Esophagus muscularis mucosa (tissue), 4 donors: Measurements from ENCODE around the gene BAIAP2. TPM values are rescaled to one million over a fixed set of nuclear protein-coding genes. Genes with fewer than 3 reads are reported as not detected.

Experiments
- DNase-seq: peaks from one replicate; pipeline ENCODE4 v3.0.0-alpha.2; 2017; ENCODE audit errors: extremely low spot score
- H3K27ac ChIP-seq, 4 donors: fragments of 200-600 bp; sonication (generic); replicated peaks in 1 of 4; 1 replicate in 3 of 4; 2 replicates in 1 of 4; pipeline ENCODE4 v1.5.1; 2016 to 2019; ENCODE audit warnings: mild to moderate bottlenecking in 1 of 4
- H3K27me3 ChIP-seq, 4 donors: fragments of 200-600 bp; sonication (generic); one replicate each; pipeline versions ENCODE4 v1.5.1 to v1.6.0; 2016 to 2019
- H3K36me3 ChIP-seq, 4 donors: fragments of 200-600 bp; sonication (generic); one replicate each; pipeline ENCODE4 v1.5.1; 2016 to 2019
- H3K4me1 ChIP-seq, 4 donors: fragments of 200-600 bp; sonication (generic); one replicate each; pipeline ENCODE4 v1.5.1; 2016 to 2019
- H3K4me3 ChIP-seq, 4 donors: fragments of 200-600 bp; sonication (generic); 1 replicate in 2 of 4; 2 replicates in 2 of 4; pipeline ENCODE4 v1.5.1; 2016 to 2019; ENCODE audit warnings: mild to moderate bottlenecking in 4 of 4, moderate library complexity in 1 of 4
- H3K9me3 ChIP-seq, 4 donors: fragments of 200-600 bp; sonication (generic); 1 replicate in 3 of 4; 2 replicates in 1 of 4; pipeline ENCODE4 v1.5.1; 2016 to 2019
- CTCF ChIP-seq, 3 experiments: fragments of 200-600 bp in 2 of 3; fragments of 450-650 bp in 1 of 3; sonication (generic) in 2 of 3; IDR thresholded peaks; one replicate each; pipeline ENCODE4 v1.5.1; 2017 to 2019; ENCODE audit warnings: antibody characterized with exemption in 3 of 3, mild to moderate bottlenecking in 2 of 3, moderate library complexity in 1 of 3
- EP300 ChIP-seq: sonication (generic); formaldehyde crosslinking; IDR thresholded peaks from one replicate; pipeline ENCODE4 v1.6.1; 2017; ENCODE audit warnings: antibody characterized with exemption
- POLR2A ChIP-seq: fragments of 450-650 bp; IDR thresholded peaks from one replicate; pipeline ENCODE4 v1.6.1; 2017; ENCODE audit warnings: antibody characterized with exemption, moderate library complexity, mild to moderate bottlenecking, low read depth
- POLR2AphosphoS5 ChIP-seq, 2 donors: sonication (generic); formaldehyde crosslinking; IDR thresholded peaks; one replicate each; pipeline ENCODE4 v1.6.1; 2017; ENCODE audit warnings: antibody characterized with exemption in 2 of 2
- WGBS: methylation state at CpG from one replicate; pipeline ENCODE4 v1.1.5; 2018; 5-methylcytosine and 5-hydroxymethylcytosine counted together
- intact Hi-C: fragments of 100-400 bp; cut with DNase I; formaldehyde crosslinking; loops from one replicate; pipeline ENCODE4 v1.15.1; 2023
- total RNA-seq, 4 donors: library from RNA; depleted of rRNA; stranded (reverse); fragments of >200 nt; gene quantifications; one replicate each; pipeline versions ENCODE4 v1.1.0 to v1.2.1, GENCODE V29; 2016

The BAIAP2 gene
- total RNA-seq, 4 donors from 2014 or later, result 31.1 to 54.5 (median 36.7) TPM

DNA sequence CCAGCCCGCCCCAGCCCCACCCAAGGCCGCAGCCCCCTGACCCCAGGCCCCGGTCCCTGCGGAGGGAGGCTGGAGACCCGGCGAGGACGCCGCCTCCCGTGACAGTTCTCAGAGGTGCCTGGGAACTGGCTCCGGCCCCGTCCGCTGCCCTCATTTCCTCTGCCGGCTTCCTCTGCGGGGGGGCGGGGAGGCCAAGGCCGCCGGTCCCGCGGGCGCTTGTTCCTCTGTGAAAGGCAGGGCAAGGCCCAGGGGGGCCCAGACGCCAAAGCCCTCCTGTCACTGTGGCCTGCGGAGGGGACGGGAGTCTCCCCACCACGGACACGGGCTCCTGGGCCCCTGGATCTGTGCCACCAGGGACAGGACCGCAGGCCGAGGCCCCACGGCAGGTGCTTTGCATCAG, 125.4 kb downstream of the BAIAP2 start:
- H3K27me3 ChIP-seq, result peaks cover 0 to 4% (median 0%) of the 10 kb centered on the region in 4 donors
- H3K4me3 ChIP-seq, result peak overlapping the region; percentile 34 to 48 (median 38)
- H3K36me3 ChIP-seq, result no peaks in the 10 kb centered on the region
- peak overlapping the region in 1 of 4 donors; percentile 30 for H3K27ac ChIP-seq
- TF ChIP-seq EP300 (no peak), POLR2AphosphoS5 (IDR thresholded peaks at IDR 0.05) (peak; percentile 8 to 18)
- WGBS, result 17% methylated on average over 3 of the region's 28 CpGs
- peaks cover 6 to 23% (median 19%) of the 10 kb centered on the region in 4 donors for H3K4me1 ChIP-seq
- no peak for DNase-seq
- intact Hi-C loops, result no loop called here
- no peaks in the 10 kb centered on the region for H3K9me3 ChIP-seq

DNA sequence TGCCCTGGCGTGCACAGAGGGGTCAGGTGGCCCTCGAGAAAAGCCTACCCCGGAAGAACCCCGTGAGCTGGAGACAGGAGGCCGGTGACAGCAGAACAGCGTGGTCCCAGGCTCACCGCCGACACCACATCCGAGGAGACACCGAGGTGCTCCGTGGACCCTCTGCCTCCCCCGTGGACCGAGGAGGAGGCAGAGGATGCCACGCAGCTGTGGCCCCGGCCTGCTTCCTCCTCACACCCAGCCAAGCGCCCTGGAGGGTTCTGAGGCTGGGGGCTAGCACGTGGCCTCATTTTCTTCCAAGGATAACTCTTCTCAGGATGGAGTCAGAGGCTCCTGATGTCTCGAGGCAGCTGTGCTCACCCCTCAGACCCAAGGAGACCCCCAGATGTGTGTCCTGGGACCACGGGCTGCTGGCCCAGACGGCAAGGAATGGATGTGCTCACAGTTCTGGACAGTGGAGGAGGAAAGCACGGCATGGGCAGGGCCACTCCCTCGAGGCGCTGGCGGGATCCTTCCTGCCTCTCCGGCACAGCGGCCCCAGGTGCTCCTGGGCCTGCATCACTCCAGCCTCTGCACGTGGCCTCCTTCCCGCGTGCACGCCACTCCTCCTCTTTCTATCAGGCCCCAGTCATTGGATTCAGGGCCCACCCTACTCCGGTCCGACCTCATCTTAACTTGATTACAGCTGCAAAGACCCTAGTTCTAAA, 125.9 kb downstream of the BAIAP2 start:
- no peak for DNase-seq
- peak overlapping the region in 2 of 4 donors; percentile 34 to 48 for H3K4me3 ChIP-seq
- intact Hi-C loops, result no loop called here
- no peaks in the 10 kb centered on the region for H3K9me3 ChIP-seq
- peaks cover 10 to 28% (median 24%) of the 10 kb centered on the region in 4 donors for H3K4me1 ChIP-seq
- no peaks in the 10 kb centered on the region for H3K36me3 ChIP-seq
- TF ChIP-seq CTCF (IDR thresholded peaks at IDR 0.05) (no peak), EP300 (no peak), POLR2A (no peak), POLR2AphosphoS5 (IDR thresholded peaks at IDR 0.05) (no peak)
- WGBS, result 64% methylated on average over 19 of the region's 32 CpGs
- H3K27ac ChIP-seq, result no peak overlapping the region
- H3K27me3 ChIP-seq, result peaks cover 0 to 8% (median 2%) of the 10 kb centered on the region in 4 donors

DNA sequence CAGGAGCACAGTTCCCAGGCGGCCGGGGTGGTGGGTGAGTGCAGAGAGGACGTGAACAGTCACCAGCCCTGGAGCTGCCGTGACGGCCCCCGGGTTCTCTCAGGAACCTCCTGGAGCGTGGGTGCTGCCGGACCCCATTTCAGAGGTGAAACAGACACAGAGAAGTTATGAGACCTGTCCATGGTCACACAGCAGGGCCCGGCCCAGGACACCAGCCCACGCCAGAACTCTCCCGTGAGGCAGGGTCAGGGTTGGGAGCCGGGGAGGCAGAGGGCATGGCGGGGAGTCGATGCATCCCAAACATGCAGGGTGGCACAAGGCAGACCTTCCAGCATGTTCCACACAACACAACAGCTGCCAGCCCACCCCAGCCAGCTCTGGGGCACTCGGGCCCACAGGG, 126.6 kb downstream of the BAIAP2 start:
- no peak overlapping the region for H3K4me3 ChIP-seq
- 94% methylated on average over 9 of the region's 15 CpGs for whole genome bisulfite sequencing
- intact Hi-C loops, result no loop called here
- peaks cover 10 to 32% (median 27%) of the 10 kb centered on the region in 4 donors for H3K4me1 ChIP-seq
- DNase-seq, result no peak
- TF ChIP-seq POLR2AphosphoS5 (IDR thresholded peaks at IDR 0.05), result no peak
- no peak for TF ChIP-seq POLR2A
- no peak for TF ChIP-seq EP300
- TF ChIP-seq CTCF (IDR thresholded peaks at IDR 0.05), result no peak
- peaks cover 0 to 10% (median 2%) of the 10 kb centered on the region in 4 donors for H3K27me3 ChIP-seq
- H3K36me3 ChIP-seq, result no peaks in the 10 kb centered on the region
- H3K27ac ChIP-seq, result no peak overlapping the region
- H3K9me3 ChIP-seq, result no peaks in the 10 kb centered on the region

GRCh38 chr17:81161972-81162371, 127.0 kb downstream of the BAIAP2 start:
- 95% methylated on average over 13 of the region's 16 CpGs for WGBS
- H3K4me1 ChIP-seq, result peaks cover 10 to 36% (median 31%) of the 10 kb centered on the region in 4 donors
- H3K4me3 ChIP-seq, result no peak overlapping the region
- no peak overlapping the region for H3K27ac ChIP-seq
- no peak for DNase-seq
- H3K36me3 ChIP-seq, result no peaks in the 10 kb centered on the region
- intact Hi-C loops, result no loop called here
- H3K9me3 ChIP-seq, result no peaks in the 10 kb centered on the region
- H3K27me3 ChIP-seq, result peaks cover 0 to 14% (median 2%) of the 10 kb centered on the region in 4 donors
- TF ChIP-seq POLR2AphosphoS5 (IDR thresholded peaks at IDR 0.05) (no peak), POLR2A (no peak), EP300 (no peak)

GRCh38 chr17:81162491-81162890, 127.5 kb downstream of the BAIAP2 start:
- no peak overlapping the region for H3K4me3 ChIP-seq
- H3K9me3 ChIP-seq, result no peaks in the 10 kb centered on the region
- no peak for TF ChIP-seq EP300
- TF ChIP-seq POLR2A, result no peak
- TF ChIP-seq POLR2AphosphoS5 (IDR thresholded peaks at IDR 0.05), result no peak
- no peak for TF ChIP-seq CTCF (IDR thresholded peaks at IDR 0.05)
- no peak overlapping the region for H3K27ac ChIP-seq
- no peak for DNase-seq
- no peaks in the 10 kb centered on the region for H3K36me3 ChIP-seq
- WGBS, result 100% methylated on average over 1 of the region's 11 CpGs
- intact Hi-C loops, result no loop called here
- peaks cover 0 to 15% (median 2%) of the 10 kb centered on the region in 4 donors for H3K27me3 ChIP-seq
- peaks cover 10 to 36% (median 31%) of the 10 kb centered on the region in 4 donors for H3K4me1 ChIP-seq
